Activated T-cell treated with anti-CD3 and anti-CD28 coated beads for 24 hours (primary cell): ENCODE measurements around the gene KRT35.

ENCODE experiments used
- DNase-seq: peaks from one replicate; pipeline ENCODE4 v3.0.0-alpha.2; 2020; ENCODE audit warnings: low read depth

The KRT35 gene

DNA sequence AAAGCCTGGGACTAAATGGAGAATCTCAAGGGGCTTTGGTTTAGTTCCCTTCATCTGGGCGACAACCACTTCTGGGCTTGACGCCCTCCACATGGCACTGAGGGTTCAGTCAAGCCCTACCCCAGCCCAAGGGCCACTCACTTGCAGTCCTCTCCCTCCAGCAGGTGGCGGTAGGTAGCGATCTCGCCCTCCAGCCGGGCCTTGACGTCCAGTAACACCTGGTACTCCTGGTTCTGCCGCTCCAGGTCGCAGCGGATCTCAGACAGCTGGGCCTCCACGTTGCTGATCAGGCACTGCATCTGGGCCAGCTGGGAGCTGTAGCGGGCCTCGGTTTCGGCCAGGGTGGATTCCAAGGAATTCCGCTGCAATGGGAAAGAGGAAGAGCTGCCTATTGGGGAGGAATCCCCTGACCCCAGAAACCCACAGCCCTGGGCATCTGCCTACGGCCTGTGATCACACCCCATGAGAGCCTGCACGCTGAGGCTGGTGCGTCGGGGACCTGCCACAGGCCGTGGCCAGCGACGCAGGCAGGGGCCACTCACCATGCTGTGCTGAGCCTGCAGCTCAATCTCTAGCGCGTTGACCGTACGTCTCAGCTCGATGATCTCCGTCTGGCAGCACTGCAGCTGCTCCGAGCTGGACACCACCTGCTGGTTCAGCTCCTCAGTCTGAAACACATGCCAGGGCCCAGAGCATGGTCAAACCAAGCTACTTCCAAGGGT is 6.0 kb upstream of the KRT35 start:
- DNase-seq = peak; percentile 17

DNA sequence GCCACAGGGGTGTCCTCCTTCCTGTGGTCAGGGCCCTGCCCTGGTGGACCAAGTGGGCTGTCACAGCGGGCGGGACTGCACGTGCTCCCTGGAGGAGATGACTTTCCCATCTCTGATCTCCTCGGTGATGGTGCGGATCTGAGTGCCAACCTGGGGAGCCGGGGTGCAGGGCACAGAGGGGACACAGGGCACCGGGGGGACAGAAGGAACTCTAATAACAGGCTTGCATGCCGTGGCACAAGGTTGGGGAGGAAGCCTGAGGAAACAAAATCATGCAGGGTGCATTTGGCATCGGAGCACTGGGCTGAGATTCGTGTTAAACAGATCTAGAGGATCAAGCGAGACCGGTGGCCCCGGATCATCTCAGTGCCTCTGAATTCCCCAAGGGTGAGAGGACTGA is 5.4 kb upstream of the KRT35 start:
- DNase-seq = no peak

DNA sequence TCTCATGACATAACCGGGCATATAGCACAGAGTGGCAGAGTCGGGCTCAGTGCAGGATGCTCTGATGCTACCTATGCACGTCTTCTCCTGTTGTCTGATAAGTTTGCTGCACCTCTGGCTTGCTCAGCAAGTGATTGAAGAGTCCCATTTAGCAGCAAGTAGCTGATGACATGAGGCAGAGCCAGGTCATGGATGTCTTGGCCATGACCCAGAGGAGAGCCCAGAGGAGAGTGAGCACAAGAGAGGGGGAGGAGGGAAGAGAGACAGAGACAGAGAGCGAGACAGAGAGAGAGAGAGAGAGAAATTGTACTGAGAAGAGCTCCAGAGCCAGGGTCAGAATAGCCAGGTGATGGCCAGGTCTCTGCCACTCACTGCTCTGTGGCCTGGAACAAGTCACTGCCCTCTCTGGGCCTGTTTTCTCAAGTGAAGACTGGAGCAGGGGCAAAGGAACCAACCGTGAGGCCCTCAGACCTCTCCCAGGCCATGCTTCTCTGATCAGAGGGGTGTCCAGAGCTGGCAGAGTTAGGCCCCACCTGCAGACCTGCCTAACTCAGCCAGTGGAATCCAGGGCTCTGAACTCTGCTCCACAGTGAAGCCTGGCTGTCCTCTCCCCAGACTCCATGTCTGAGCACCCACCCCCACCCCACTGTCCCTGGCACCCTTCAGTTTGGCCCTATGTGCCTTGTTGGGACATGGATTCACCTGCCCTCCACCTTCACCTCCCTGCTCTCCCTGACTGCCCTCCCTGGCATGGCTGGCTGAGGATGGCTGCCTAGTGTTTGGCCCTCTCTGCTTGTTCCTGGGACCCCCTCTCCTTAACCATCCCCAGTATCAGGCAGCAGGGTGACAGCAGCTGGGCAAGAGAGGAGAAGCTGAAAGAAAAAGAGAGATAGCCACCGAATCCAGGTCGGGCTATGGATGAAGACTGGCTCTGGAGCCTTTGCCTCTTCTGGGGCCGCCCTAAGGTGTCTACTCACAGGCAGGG is 4.3 kb upstream of the KRT35 start:
- no peak for DNase-seq

DNA sequence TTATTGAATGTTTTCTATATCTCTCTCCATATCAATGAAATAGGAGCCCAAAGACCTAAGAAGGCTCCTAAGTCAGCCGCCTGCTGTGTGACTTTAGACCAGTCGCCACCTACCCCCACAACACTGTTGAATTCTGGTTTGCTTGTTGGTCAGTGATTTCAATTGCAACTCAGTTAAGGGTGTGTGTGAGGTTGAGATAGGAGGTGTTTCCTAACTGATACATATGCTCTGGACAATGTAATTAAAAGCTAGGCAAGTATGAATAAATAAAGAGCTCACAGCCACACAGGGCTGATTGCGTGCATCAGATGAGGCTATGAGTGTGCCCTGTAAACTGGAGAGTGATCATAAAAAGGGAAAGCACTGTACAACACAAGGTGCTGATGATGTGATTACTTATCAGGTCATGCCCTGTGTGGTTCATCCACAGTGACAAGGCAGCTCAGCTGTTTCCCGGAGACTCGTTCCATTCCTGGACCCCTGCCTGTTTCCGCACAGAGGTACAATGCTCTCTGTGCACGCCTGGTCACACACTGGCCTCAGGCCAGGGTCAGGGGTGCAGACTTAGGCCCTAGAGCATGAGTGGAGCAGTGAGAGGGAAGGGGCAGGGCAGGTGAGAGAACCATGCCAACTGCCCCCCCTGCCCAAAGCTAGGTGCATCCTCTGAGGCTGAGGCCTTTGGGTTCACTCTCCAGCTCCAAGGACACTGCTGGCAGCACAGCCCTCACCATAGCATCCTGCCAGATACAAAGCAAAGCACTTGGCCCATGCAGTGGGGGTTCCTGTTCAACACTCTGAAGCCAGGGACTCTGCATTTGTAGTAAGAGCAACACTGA is 3.3 kb upstream of the KRT35 start:
- no peak for DNase-seq

DNA sequence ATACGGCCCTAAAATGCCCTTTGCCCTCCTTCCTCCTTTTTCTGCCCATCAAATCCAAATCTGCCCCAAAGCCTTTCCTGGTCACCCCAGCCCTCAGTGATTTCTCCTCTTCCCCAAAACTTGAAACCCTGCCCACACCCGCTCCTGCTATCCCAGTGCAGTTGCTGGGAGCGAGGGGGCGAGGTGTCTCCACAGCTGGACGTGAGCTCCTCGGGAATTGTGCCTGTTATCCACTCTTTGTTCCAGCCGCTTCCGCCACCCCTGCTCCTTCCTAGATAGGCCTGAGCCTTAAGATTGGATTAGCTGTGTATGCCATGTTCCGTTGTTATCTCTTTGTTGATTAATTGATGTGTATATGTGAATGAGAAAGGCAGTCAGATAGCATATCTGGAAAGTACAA is 2.6 kb upstream of the KRT35 start:
- DNase-seq = no peak

DNA sequence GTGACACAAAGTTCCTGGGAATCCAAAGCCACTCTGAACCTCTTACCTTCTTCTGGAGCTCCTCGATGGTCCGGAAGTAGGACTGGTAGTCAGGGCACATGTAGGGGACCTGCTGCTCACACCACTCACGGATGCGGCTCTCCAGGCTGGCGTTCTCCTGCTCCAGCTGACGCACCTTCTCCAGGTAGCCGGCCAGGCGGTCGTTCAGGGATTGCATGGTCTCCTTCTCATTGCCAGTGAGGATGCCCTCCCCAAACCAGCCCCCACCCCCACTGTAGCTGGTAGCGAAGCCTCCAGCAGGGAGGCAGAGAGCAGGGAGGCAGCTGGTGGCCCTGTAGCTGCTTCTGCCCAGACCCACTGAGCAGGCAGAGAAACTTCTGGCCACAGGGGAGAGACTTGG is 370 bp downstream of the KRT35 start:
- no peak for DNase-seq

DNA sequence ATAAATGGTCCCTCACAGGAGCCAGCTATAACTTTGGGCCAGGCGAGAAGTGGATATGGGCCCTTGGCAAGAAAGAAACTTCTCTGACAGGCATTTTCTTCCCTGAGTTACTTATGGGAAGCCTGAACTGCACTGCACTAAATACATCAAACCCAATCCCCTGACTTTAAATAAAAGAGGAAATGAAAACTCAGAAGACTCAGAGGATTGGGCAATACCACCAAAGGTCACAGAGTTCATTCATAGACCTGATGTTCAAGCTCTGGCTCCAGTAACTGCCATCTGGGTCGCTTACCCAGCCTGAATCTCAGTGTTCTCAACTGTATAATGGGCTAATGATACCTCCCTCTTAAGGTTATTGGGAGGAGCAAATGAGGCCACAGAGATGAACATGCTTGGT is 815 bp downstream of the KRT35 start:
- DNase-seq = no peak

DNA sequence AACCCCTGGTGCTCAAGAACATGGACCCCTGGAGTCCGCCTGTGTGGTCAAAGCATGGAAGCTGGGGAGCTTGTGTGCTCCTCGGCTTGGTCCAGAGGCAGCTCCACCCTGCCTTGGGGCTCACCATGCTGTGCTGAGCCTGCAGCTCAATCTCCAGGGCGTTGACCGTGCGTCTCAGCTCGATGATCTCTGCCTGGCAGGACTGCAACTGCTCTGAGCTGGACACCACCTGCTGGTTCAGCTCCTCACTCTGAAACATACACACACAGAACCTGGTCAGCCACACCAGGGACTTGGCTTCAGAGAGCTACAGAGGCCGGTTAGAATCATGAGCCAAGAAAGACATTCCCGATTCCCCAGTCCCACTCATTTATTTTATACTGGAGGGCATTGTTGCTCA is 2.7 kb downstream of the KRT35 start:
- DNase-seq = no peak

DNA sequence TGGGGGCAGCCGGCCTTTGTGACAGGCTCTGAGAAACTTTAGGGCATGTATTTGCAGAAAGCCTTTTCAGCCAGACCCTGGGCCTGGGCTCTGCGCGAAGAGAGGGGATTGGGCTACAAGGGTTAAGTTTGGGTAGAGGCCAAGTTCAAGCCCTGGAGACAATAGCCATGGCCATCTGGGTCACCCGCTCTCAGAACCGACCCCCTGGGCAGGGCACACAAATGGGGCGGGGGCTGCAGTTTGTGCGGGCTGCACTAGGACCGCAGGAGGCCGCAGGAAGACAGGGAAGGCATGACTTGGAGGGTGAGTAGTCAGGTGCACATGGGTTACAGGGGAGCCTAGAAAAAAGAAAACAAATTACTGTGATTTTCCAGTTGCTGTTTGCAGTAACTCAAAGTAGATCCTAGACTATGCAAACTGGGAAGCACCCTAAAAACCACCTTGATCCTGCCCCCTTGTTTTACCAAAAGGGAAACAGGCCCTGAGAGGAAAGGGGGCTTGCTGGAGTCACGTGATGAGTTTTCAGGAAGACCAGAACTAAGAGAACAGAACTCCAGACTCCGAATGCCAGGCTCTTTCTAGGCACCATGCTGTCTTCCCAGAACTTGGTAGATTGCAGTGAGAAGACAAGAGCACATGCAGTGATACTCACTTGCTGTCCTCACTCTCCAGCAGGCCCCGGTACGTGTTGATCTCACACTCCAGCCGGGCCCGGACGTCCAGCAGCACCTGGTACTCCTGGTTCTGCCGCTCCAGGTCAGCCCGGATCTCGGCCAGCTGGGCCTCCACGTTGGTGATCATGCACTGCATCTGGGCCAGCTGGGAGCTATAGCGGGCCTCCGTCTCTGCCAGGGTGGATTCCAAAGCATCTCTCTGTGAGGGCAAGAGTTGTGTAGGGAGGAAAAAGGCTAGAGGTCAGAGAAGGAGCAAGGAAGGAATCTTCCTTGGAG is 3.8 kb downstream of the KRT35 start:
- DNase-seq = no peak

DNA sequence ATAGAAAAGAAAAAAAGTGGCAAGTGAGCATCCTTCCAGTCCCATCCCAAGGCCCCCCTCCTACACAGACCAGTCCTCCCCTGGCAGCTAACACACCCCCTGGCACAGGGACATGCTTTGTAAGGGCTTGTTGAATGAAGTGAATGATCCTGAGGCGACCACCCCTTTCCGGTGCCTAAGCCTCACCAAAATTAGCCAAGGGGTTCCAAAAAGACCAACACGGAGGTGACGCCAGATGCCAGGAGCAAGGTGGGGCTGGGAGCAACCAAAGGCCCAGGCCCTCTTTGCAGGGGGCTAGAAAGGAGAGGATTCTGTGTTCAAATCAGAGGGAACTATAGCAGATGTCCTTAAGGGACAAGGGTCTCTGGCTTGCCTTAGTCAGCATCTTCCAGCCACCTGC is 5.5 kb downstream of the KRT35 start:
- DNase-seq = no peak

DNA sequence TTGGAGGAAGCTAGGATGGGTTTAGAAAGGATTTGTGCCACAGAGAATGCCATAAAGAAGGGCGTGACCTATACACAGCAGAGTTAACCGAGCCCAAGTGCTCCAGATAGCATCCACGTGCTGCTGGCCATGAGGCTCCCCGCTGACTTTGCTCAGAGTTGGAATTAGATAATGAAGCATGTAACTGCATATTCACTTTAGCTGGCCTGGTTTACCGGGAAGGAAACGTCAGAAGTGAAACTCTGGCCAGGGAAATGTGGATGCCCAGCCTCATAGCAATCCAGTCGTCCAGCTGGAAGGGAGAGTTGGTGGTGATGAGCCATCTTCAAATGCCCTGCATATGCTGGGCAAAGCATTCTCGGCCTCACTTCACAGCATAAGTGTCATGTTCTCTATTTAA is 6.1 kb downstream of the KRT35 start:
- DNase-seq = no peak

DNA sequence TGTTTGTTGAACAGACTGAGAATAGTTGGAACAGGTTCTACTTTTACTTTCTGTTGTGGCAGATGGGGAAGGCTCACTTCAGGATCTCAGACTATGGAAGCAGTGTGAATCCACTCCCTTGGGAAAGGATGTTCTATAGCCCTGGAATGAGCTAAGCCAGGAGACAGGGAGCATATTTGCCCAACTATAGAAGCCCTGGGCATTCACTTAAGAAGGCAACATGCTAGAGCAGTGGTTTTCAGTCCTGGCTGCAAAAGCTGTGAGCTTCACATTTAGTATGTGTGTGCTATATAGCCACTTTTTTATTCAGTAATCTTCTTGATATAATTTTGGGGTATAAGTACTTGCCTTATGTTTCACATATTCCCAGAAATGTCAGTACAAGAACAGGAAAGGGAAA is 12.6 kb downstream of the KRT35 start:
- no peak for DNase-seq

DNA sequence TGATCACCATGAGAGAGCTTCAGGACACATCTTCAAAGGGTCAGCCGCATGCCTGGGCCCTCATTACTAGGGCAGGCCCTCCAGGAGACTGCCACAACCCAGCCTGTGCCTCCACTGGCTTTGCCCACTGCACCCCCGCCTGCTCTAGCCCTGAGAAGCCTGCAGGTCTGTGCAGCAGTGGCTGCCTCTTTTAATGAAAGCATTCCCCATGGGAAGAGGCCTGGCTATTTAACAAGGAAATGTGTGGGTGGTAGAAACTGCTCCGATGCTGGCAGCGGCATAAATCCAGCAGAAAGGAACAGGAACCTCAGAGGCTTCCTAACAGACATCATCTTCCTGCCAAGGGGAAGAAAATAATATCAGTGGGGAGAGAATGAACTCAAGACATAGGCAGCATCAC is 13.4 kb downstream of the KRT35 start:
- DNase-seq = no peak

DNA sequence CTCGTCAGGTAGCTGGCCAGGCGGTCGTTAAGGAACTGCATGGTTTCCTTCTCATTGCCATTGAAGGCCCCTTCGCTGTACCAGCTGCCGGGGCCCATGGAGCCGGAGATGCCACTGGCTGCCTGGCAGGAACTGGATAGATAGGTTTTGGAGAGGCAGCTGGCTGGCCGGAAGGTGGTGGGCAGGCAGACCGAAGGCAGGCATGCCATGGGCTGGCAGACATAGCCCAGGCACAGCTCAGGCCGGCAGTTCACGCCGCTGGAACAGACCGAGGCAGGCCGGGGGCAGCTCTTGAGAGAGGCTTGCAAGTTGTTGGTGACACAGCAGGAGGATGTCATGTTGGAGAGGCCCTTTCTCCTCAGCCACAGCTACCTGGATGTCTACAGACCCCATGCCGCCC is 14.0 kb downstream of the KRT35 start, which contains the start of gene KRT32:
Gene KRT32, minus strand, starts transcription at position 399 of the 400 bp plus-strand sequence. Its CDS starts 61 bp downstream, at position 338.
- no peak for DNase-seq

DNA sequence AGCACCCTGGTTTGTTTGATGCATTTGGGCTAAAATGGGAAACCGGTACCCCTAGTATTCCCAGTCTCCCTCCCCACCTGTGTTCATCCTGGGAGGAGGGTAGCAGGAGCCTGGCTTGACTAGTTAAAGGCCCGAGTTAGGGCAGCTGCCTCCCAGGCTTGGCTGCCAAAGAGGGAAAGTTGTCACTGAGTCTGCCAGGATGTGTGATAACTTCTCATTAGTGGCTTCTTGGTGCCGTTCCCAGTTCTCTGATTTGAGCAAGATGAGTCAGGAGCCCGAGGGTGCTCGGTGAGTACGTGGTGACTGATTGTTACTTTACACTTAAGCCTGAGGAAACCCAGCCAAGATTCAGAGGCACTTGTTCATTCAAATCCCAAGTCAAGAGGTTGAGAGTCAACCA is 16.3 kb downstream of the KRT35 start:
- DNase-seq = no peak

DNA sequence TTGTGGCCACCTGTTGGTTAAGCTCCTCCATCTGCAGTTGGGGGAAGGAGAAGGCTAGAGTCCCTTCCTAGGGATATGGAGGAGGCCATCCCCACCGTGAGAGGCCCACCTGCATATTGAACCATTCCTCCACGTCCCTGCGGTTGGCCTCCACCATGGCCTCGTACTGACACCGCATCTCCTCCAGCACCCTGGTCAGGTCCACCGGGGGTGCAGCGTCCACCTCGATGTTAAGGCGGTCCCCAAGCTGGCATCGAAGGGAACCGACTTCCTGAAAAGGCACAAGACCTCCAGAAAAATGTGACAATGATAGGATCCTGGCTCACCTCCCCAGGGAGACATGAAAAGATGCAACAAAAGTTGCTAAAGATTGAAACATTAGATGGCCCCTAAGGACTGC is 16.8 kb downstream of the KRT35 start:
- DNase-seq = no peak

DNA sequence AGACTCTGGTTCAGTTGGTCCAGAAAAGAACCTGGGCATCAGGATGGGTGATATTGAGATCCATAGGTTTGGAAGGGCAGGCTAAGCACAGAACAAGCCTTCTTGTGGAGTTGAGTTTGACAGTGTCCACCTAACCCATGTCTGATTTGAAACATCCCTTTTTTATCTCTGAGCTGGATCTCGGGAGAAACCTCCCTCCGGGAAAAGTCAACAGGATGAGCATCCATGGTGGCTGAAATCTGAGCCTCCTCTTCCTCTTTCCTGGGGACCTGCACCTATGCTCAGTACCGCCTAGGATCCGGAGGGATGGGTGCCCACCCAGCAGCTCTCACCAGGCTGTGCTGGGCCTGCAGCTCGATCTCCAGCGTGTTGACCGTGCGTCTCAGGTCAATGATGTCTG is 17.2 kb downstream of the KRT35 start:
- DNase-seq = no peak

DNA sequence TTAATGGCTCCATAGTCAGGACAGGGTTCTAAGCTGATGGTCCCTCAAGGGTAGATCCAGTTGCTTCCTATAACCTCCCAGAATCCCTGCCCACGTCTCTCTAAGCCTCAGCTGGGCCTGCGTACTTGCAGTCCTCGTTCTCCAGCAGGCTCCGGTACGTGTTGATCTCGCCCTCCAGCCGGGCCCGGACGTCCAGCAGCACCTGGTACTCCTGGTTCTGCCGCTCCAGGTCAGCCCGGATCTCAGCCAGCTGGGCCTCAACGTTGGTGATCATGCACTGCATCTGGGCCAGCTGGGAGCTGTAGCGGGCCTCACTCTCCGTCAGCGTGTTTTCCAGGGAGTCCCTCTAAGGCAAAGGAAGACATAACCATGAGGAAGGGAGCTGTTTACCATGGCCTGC is 18.2 kb downstream of the KRT35 start:
- DNase-seq = no peak

DNA sequence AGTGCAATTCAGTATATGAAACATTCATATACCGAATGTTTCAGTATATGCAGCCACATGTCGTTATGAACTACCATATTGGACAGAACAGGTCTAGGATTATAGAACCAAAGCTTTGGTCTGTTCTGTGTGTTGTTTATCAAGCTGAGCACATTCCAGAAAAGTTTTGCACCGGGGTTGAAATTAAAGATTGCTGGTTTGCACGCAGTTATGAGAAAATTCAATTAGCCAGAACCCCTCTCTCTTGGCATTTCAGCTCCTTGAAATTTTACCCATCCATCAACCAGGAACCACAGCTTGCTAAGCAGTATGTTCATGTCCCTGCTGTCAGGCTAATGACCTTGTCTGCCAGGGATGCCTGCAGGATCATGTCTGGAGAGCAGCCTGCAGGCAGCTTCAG is 23.3 kb downstream of the KRT35 start:
- no peak for DNase-seq

DNA sequence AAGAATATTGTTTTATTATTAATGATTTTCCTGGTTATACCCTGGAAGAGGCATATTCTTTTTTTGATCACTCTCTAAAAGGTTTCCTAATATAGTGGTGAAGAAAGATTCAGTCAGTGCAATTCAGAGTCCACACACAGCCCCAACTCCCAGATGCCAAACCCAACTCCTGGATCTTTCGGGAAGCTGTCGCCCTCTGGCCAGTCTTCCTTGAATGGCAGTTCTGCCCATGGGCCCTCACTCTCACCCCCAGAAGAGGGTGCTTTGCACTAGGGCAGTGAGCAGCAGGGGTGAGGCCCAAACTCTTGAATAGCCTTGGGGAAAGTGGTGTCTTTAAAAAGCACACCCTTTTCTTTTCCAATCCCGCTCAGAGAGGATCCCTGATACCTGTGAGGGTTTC is 24.7 kb downstream of the KRT35 start:
- no peak for DNase-seq

DNA sequence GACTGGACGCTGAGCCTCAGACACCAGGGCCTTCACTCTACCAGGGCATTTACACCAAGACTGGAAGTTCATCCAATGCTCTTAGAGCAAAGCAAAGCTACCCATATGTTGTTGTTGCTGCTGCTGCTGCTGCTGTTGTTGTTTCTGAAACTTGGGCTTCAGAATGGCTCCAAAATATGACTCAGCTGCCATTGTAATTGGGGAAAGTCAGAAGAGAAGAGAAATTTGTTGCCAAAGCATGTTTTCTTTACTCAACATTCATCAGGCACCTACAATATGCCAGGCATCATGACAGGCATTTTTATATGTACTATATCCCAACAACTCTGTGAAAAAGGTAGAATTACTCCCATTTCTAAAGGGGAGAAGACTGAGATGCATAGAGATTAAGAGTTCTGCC is 25.7 kb downstream of the KRT35 start:
- no peak for DNase-seq
